ENCODE data around the gene RASGRP1.

Gene RASGRP1

GRCh38 chr15:38504680-38505467 is 59.7 kb downstream of the RASGRP1 start:
- no peak for DNase-seq (ENCODE audit: low spot score)

DNA sequence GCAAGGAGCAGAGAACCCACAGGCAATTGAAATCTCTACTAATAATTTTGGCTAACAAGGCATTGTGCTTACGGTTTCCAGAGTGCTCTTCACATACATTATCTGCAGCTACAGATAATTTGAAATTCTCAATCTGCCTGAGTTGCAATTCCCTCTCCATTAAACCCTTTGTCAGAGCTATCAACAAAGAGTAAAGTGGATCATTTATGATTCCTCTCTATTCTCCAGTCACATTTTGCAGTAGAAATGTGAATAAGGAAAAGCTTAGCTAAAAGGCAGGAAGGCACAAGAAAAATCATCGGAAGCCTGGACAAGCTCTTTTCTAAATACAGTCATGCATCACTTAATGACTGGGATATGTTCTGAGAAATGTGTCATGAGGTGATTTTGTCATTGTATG is 61.1 kb downstream of the RASGRP1 start:
- DNase-seq (ENCODE audit: low spot score), result no peak

DNA sequence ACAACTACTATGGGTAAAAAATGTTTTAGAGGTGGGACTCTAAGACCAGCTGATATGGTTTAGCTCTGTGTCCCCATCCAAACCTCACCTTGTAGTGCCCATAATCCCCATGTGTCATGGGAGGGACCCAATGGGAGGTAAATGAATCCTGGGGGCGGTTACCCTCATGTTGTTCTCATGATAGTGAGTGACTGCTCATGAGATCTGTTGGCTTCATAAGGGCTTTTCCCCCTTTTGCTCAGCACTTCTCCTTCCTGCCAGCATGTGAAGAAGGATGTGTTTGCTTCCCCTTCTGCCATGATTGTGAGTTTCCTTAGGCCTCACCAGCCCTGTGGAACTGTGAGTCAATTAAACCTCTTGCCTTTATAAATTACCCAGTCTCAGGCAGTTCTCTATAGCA is 65.0 kb downstream of the RASGRP1 start:
- no peak for DNase-seq (ENCODE audit: low spot score)

GRCh38 chr15:38496151-38496550 is 68.5 kb downstream of the RASGRP1 start:
- DNase-seq (ENCODE audit: low spot score), result no peak

GRCh38 chr15:38490242-38490922 is 74.2 kb downstream of the RASGRP1 start:
- peak; percentile 31 for DNase-seq (ENCODE audit: low spot score)

- peak; percentile 26 for DNase-seq (ENCODE audit: low spot score)
Observed at GRCh38 chr15:38487378-38487777, 77.2 kb downstream of the RASGRP1 start.

DNA sequence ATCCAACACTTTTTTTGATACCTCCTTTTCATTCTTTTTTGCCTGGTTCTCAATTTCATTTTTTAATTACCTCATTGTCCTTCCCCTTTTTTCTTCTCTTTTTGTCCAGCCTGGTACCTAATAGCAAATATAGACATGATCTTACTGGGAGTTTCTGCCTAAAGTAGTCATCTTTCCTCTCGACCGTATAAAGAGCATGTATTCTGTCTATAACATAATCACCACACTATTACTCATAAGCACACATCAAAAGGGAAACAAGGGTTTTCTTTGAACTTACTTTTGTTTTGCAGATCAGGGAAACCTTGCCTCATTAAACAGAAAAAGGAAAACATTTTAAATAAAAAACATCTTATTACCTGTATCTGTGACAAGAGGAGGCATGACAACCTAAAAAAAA is 77.7 kb downstream of the RASGRP1 start:
- no peak for DNase-seq (ENCODE audit: low spot score)

- DNase-seq (ENCODE audit: low spot score), result no peak
Observed at GRCh38 chr15:38482572-38482971, 82.0 kb downstream of the RASGRP1 start.

DNA sequence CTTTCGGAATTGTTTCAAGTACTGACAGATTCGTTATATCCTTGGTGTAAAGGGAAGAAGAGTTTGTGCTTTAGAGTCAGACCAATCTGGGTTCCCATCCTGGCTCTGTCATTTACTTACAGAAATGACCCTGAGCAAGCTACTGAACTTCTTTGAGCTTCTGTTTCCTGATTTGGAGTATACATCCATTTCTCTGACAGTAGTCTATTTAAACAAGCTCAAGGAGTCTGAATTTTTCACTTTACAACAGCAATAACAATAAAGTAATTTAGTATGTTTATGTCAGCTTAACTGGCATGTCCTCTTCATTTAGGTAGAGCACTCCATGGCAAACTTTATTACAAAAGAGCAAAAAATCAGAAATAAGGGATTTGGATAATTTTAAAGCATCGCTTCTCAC is 82.9 kb downstream of the RASGRP1 start:
- DNase-seq (ENCODE audit: low spot score), result no peak

GRCh38 chr15:38481113-38481512 is 83.5 kb downstream of the RASGRP1 start:
- DNase-seq (ENCODE audit: low spot score), result no peak

DNA sequence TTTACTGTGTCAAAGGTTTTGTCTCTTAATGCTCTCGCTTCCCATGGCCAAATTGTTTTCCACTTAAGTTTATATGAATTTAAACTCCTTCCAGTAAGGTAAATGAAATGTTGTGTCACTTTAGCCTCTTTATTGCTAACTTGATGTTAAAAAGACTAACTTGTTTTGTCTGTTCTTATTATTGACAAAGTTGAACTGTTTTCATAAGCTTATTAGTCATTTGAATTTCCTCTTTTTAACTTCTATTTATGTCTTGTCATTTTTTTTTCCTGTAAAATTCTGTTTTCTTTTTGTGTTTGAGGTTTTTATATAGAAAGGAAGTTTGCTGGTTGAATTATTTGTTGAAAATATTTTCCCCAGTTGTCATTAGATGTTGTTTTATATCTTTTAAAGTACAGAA is 84.9 kb downstream of the RASGRP1 start:
- no peak for DNase-seq (ENCODE audit: low spot score)

DNA sequence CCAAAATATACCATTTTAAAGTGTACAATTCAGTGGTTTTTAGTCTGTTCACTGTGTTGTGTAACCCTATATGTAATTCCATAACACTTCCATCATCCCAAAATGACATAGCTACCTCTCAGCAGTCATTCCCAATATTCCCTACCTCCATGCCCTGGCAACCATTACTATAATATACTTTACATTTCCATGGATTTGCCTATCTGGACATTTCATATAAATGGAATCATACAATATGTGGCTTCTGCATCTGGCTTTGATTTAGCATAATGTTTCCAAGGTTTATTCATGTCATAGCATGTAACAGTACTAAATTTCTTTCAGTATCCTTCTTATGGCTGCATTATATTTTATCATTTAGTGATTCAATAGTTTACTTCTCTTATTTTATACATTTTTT is 85.3 kb downstream of the RASGRP1 start:
- DNase-seq (ENCODE audit: low spot score), result peak; percentile 5

DNA sequence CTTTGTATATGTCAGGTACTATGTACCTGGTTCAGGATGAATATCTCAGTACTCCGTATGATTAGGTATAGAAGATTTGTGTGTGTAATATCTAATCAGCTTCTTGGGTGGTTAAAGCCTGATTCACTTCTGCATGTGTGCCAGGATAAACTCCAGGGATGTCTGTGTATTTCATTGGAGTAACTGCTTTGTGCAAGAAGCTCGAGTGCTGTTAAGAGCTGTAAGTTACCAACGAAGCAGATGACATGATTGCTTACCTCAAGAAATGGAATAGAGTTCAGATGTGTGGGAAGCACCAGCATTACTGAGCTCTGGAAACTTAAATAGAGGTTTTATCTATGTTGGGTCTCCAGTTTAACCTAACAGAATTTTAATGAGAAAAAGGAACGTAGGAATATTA is 87.0 kb downstream of the RASGRP1 start:
- no peak for DNase-seq (ENCODE audit: low spot score)

DNA sequence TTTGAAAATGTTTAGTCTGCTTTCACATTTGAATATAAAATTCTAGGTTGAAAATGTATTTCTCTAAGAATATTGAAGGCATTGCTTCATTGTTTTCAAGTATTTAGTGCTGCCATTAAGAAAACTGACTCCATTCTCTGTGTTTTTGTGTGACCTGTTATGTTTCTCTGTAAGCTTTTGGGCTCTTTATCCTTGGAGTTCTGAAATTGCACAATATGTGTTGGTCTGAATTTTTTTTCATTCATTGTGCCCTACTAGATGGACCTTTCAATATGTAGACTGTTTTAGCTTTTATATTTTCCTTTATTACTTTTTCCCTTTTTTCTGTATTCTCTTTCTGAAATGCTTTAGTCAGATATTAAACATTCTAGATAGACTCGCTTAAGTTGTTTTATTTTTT is 88.5 kb downstream of the RASGRP1 start:
- no peak for DNase-seq (ENCODE audit: low spot score)

DNA sequence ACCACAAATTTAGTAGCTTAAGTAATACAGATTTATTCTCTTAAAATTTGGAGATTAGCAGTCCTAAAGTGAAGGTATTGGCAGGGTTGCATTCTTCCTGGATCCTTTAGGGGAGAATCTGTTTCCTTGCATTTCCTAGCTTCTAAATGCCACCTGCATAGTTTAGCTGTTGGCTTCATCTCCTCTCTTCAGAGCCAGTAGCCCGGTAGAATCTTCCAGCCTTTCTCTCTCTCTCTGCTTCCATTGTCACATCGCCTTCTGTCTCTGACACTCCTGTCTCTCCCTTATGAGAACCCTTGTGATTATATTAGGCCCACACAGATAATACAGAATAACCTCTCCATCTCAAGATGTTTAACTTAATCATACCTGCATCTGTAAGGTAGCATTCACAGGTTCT is 89.3 kb downstream of the RASGRP1 start:
- DNase-seq (ENCODE audit: low spot score), result no peak

- peak; percentile 74 for DNase-seq (ENCODE audit: low spot score)
Observed at GRCh38 chr15:38474155-38474757, 90.4 kb downstream of the RASGRP1 start.

GRCh38 chr15:38471974-38472373 is 92.6 kb downstream of the RASGRP1 start:
- DNase-seq (ENCODE audit: low spot score), result no peak

- DNase-seq (ENCODE audit: low spot score), result no peak
Observed at GRCh38 chr15:38470816-38471215, 93.8 kb downstream of the RASGRP1 start.

GRCh38 chr15:38464675-38465074 is 99.9 kb downstream of the RASGRP1 start:
- DNase-seq (ENCODE audit: low spot score), result no peak

DNA sequence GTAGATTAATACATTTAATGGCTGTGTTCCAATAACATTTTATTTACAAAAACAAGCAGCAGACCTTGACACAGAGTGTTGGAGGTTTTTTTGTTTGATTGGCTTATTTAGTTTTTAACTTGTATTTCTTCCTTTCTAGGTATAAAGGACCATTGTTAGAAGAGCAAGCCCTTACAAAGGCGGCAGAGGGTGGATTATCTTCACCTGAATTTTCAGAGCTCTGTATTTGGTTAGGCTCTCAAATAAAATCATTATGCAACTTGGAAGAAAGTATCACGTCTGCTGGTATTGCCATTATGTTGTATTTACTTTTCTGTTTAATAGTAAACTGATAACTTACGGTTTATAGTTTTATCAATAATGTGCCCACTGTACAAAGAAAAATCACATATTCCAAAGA is 100.7 kb downstream of the RASGRP1 start:
- DNase-seq (ENCODE audit: low spot score), result no peak

DNA sequence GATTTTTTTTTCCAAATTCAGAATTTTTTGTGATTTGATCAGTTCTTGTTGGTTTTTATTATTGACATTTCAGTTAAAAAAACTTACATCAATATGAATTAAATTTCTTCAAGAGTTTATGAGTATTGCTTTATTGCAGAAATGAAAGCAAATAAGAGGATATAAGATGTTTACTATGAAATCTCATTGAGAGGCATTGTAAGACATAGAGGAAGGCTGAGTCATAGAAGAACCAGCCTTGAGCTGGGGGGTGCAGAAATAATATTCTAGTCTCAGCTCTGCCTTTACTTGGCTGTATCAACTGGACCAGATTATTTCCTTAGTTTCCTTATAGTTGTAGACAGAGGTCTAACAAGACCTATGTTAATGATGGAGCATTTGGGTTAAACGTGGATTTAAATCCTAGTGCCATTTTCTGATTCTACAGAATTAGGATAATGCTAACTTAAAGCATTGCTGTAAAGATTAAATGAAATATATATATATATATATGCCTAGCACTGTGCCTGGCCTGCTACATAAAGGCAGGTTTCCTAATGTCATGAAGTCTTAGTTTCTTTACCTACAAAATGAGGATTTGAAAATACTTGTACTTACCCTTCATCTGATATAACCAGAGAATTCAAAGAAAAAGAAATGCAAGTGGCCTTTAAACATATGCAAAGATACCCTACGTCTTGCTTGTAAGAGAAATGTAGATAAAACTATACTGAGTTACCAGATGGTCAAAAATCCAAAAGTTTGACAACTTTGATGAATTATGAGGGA is 103.4 kb downstream of the RASGRP1 start:
- peak; percentile 32 for DNase-seq (ENCODE audit: low spot score)

GRCh38 chr15:38460543-38460942 is 104.1 kb downstream of the RASGRP1 start:
- no peak for DNase-seq (ENCODE audit: low spot score)

GRCh38 chr15:38459480-38459879 is 105.1 kb downstream of the RASGRP1 start:
- no peak for DNase-seq (ENCODE audit: low spot score)
